Gastroesophageal sphincter (tissue), 4 donors: ENCODE results near the gene TPM4. TPM values are rescaled to one million over a fixed set of nuclear protein-coding genes. Genes with fewer than 3 reads are reported as not detected.
"Not testable (repeated sequence)": the region's sequence is repeated elsewhere in the genome, so short reads cannot be mapped to it uniquely, and the experiment has no call there.

Source experiments
- ATAC-seq: fragments of 150-250 bp; one replicate; pipeline ENCODE4 v1.9.1; 2016; ENCODE audit warnings: mild to moderate bottlenecking, moderate library complexity
- H3K27ac ChIP-seq, 4 donors: fragments of 200-600 bp; sonication (generic) in 3 of 4; 1 replicate in 3 of 4; 2 replicates in 1 of 4; pipeline ENCODE4 v1.5.1; 2016 to 2019
- H3K27me3 ChIP-seq: fragments of 200-600 bp; sonication (generic); one replicate; pipeline ENCODE4 v1.5.1; 2019
- H3K36me3 ChIP-seq, 2 donors: fragments of 200-600 bp; sonication (generic); one replicate each; pipeline ENCODE4 v1.5.1; 2019; ENCODE audit warnings: control low read depth in 1 of 2
- H3K4me1 ChIP-seq, 3 donors: fragments of 200-600 bp; sonication (generic); 1 replicate in 2 of 3; 2 replicates in 1 of 3; pipeline ENCODE4 v1.5.1; 2016 to 2019; ENCODE audit warnings: control low read depth in 2 of 3
- H3K4me3 ChIP-seq, 2 donors: fragments of 200-600 bp; sonication (generic); one replicate each; pipeline ENCODE4 v1.5.1; 2019; ENCODE audit warnings: mild to moderate bottlenecking in 1 of 2, moderate library complexity in 1 of 2
- H3K9me3 ChIP-seq, 3 donors: fragments of 200-600 bp; sonication (generic); one replicate each; pipeline ENCODE4 v1.5.1; 2017 to 2019; ENCODE audit warnings: control low read depth in 2 of 3
- EP300 ChIP-seq: sonication (generic); formaldehyde crosslinking; IDR thresholded peaks from one replicate; pipeline ENCODE4 v1.6.1; 2017; ENCODE audit warnings: antibody characterized with exemption, mild to moderate bottlenecking
- POLR2A ChIP-seq, 2 donors: fragments of 450-650 bp; IDR thresholded peaks; one replicate each; pipeline ENCODE4 v1.6.1; 2017; ENCODE audit warnings: antibody characterized with exemption in 2 of 2, mild to moderate bottlenecking in 2 of 2, moderate library complexity in 1 of 2
- POLR2AphosphoS5 ChIP-seq: sonication (generic); formaldehyde crosslinking; IDR thresholded peaks from one replicate; pipeline ENCODE4 v1.6.1; 2017; ENCODE audit warnings: antibody characterized with exemption
- WGBS, 2 donors: methylation state at CpG; one replicate each; pipeline ENCODE4 v1.1.5; 2018; ENCODE audit warnings: low coverage in 1 of 2; 5-methylcytosine and 5-hydroxymethylcytosine counted together
- total RNA-seq, 4 donors: library from RNA; depleted of rRNA; stranded (reverse); fragments of >200 nt; gene quantifications; one replicate each; pipeline ENCODE4 v1.1.0, GENCODE V29; 2016
- TF ChIP-seq, protein P1 (sequence below), 4 experiments: fragments of 200-600 bp in 2 of 4; fragments of 450-650 bp in 2 of 4; sonication (generic) in 1 of 4; IDR thresholded peaks; one replicate each; pipeline ENCODE4 v1.5.1; 2017 to 2019; ENCODE audit warnings: antibody characterized with exemption in 4 of 4, mild to moderate bottlenecking in 2 of 4, moderate library complexity in 2 of 4

The TPM4 gene
- total RNA-seq = 100 to 1,000 TPM; 351 to 486 (median 404) TPM

DNA sequence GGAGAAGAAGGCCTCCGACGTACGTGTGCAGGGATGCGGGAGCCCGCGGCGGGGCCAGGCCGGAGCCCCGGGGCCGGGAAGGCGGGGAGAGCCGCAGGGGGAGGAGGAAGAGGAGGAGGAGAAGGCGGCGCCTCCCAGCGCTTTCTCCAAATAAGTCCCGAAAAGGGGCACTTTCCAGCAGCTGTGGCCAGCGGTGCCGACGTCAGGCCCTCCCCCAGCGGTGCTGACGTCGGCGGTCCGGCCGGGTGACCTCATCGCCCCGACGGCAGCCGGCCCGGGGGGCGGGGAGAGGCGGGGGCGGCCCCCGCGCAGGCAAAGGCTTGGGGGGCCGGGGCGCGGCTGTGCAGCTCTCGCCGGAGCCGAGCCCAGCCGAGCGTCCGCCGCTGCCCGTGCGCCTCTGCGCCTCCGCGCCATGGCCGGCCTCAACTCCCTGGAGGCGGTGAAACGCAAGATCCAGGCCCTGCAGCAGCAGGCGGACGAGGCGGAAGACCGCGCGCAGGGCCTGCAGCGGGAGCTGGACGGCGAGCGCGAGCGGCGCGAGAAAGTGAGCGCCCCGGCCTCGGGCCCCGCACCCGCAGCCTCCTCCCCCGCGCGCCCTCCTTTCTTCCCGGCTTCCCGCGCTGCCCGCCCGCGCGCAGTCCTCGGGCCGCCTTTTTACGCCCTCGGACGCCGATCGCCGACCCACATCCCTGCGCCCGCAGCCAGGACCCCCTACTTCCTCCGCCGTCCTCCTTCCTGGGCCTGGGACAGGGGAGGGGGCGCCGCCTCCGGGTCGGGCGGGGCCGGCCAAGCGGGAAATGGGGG lies at the start of gene TPM4:
Gene TPM4, plus strand, starts transcription at position 342 of the 804 bp plus-strand sequence. Its CDS starts 71 bp downstream, at position 413.
- Histone ChIP-seq H3K27me3 (no peaks in the 10 kb centered on the region), H3K36me3 (peaks cover 0 to 11% of the 10 kb centered on the region in 2 donors), H3K9me3 (no peaks in the 10 kb centered on the region), H3K4me1 (peaks cover 0 to 87% (median 22%) of the 10 kb centered on the region in 3 donors), H3K27ac (peak within 1 kb of the TSS; percentile 94 to 100 (median 100)), H3K4me3 (peak within 1 kb of the TSS; percentile 70 to 85)
- peak; percentile 85 for ATAC-seq
- TF ChIP-seq EP300 = peak; percentile 95
- peak; percentile 84 for TF ChIP-seq POLR2AphosphoS5
- TF ChIP-seq, protein P1, sequence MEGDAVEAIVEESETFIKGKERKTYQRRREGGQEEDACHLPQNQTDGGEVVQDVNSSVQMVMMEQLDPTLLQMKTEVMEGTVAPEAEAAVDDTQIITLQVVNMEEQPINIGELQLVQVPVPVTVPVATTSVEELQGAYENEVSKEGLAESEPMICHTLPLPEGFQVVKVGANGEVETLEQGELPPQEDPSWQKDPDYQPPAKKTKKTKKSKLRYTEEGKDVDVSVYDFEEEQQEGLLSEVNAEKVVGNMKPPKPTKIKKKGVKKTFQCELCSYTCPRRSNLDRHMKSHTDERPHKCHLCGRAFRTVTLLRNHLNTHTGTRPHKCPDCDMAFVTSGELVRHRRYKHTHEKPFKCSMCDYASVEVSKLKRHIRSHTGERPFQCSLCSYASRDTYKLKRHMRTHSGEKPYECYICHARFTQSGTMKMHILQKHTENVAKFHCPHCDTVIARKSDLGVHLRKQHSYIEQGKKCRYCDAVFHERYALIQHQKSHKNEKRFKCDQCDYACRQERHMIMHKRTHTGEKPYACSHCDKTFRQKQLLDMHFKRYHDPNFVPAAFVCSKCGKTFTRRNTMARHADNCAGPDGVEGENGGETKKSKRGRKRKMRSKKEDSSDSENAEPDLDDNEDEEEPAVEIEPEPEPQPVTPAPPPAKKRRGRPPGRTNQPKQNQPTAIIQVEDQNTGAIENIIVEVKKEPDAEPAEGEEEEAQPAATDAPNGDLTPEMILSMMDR (IDR thresholded peaks at IDR 0.05) = peak in 1 of 4 experiments; percentile 15
- peak; percentile 94 to 96 for TF ChIP-seq POLR2A (IDR thresholded peaks at IDR 0.05)
- 0% methylated on average over 6 of the region's 101 CpGs; no CpG with 5 or more reads in 1 of the 2 donors for WGBS, 2 donors

GRCh38 chr19:16026756-16027155 lies 49.5 kb upstream of the TPM4 start:
- no peaks in the 10 kb centered on the region for H3K4me1 ChIP-seq
- H3K4me3 ChIP-seq = no peak overlapping the region
- 65 to 66% methylated on average over 7 of the region's 7 CpGs for WGBS, 2 donors
- no peaks in the 10 kb centered on the region for H3K9me3 ChIP-seq
- peaks cover 11% of the 10 kb centered on the region for H3K27me3 ChIP-seq
- no peaks in the 10 kb centered on the region for H3K36me3 ChIP-seq
- TF ChIP-seq, protein P1 (IDR thresholded peaks at IDR 0.05) = no peak
- TF ChIP-seq EP300 = no peak
- no peak for TF ChIP-seq POLR2AphosphoS5
- TF ChIP-seq POLR2A (IDR thresholded peaks at IDR 0.05) = no peak
- no peak overlapping the region for H3K27ac ChIP-seq
- no peak for ATAC-seq

- Histone ChIP-seq H3K4me3 (no peak overlapping the region), H3K27me3 (peaks cover 11% of the 10 kb centered on the region), H3K27ac (no peak overlapping the region), H3K4me1 (no peaks in the 10 kb centered on the region), H3K36me3 (no peaks in the 10 kb centered on the region), H3K9me3 (no peaks in the 10 kb centered on the region)
- WGBS, 2 donors = 22 to 72% methylated on average over 3 to 4 of the region's 6 CpGs
- TF ChIP-seq, protein P1 (IDR thresholded peaks at IDR 0.05) = no peak
- TF ChIP-seq POLR2A (IDR thresholded peaks at IDR 0.05) (no peak), POLR2AphosphoS5 (no peak), EP300 (no peak)
- ATAC-seq = no peak
Measured at GRCh38 chr19:16027528-16027927, 48.8 kb upstream of the TPM4 start.

DNA sequence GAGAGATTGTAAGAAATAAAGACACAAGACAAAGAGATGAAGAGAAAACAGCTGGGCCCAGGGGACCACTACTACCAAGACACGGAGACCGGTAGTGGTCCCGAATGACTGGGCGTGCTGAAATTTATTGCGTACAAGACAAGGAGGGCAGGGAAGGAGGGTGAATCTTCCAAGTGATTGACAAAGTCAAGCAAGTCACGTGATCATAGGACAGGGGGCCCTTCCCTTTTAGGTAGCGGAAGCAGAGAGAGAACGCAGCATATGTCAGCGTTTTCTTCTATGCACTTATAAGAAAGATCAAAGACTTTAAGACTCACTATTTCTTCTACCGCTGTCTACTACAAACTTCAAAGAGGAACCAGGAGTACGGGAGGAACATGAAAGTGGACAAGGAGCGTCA lies 46.1 kb upstream of the TPM4 start:
- 74 to 85% methylated on average over 5 to 12 of the region's 12 CpGs for WGBS, 2 donors
- H3K27ac ChIP-seq, ATAC-seq, H3K36me3 ChIP-seq, H3K4me3 ChIP-seq, H3K4me1 ChIP-seq, H3K9me3 ChIP-seq: not testable (repeated sequence)
- H3K27me3 ChIP-seq = peaks cover 11% of the 10 kb centered on the region

DNA sequence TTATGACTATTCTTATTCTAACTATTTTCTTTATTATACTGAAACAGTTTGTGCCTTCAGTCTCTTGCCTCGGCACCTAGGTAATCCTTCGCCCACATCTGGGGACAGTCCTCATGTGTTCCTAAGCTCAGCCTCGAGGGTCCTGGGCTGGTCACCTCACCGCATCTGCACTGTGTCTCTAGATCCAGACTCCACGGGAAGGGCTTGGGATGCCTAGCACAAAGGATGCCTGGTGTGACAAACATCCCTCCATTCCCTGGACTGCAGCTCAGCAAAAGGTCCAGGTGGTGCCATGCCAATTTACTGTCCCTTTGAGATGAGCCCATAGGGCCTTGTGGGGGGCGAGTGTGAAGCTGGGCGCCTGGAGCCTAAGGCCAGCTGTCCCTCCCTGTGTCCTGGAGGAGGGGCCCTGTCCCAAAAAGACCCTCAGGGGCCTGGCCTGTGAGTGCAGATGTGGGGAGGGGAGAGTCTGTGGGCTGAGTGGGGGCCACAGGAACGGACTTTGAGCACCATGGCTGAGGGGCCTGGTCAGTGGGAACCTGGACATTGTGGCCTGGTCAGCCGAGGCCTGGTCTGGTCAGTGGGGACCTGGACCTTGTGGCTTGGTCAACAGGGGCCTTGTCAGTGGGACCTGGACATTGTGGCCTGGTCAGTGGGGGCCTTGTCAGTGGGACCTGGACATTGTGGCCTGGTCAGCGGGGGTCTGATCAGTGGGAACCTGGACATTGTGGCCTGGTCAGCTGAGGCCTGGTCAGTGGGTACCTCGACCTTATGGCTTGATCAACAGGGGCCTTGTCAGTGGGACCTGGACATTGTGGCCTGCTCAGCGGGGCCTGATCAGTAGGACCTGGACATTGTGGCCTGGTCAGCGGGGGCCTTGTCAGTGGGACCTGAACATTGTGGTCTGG lies 45.1 kb upstream of the TPM4 start:
- 85 to 100% methylated on average over 1 to 4 of the region's 13 CpGs for WGBS, 2 donors
- Histone ChIP-seq H3K4me3 (no peak overlapping the region), H3K27me3 (peaks cover under 1% of the 10 kb centered on the region), H3K9me3 (no peaks in the 10 kb centered on the region), H3K4me1 (no peaks in the 10 kb centered on the region), H3K36me3 (no peaks in the 10 kb centered on the region), H3K27ac (no peak overlapping the region)
- TF ChIP-seq, protein P1 (IDR thresholded peaks at IDR 0.05) = no peak
- TF ChIP-seq EP300 (no peak), POLR2A (IDR thresholded peaks at IDR 0.05) (no peak), POLR2AphosphoS5 (no peak)
- no peak for ATAC-seq
